Fibroblast of lung (primary cell): Measurements from ENCODE around the gene DUXB. TPM values are rescaled to one million over a fixed set of nuclear protein-coding genes. Genes with fewer than 3 reads are reported as not detected.

Experiments used
- DNase-seq, 2 donors: peaks; one replicate each; pipeline versions ENCODE4 v3.0.0 to v3.0.0-alpha.2; 2010; ENCODE audit warnings: low read depth in 2 of 2
- H2AFZ ChIP-seq: 2 replicates; pipeline ENCODE4 v1.5.1; 2012; ENCODE audit warnings: low read length, control low read depth, inconsistent platforms
- H3K27ac ChIP-seq: 2 replicates; pipeline ENCODE4 v1.5.1; 2011; ENCODE audit warnings: low read length, control low read depth; ENCODE audit not compliant: insufficient read depth
- H3K27me3 ChIP-seq: 2 replicates; pipeline ENCODE4 v1.5.1; 2011; ENCODE audit warnings: mild to moderate bottlenecking, low read length; ENCODE audit not compliant: control insufficient read depth, insufficient read depth
- H3K36me3 ChIP-seq: 2 replicates; pipeline ENCODE4 v1.5.1; 2011; ENCODE audit warnings: low read length; ENCODE audit not compliant: control insufficient read depth, insufficient read depth
- H3K4me1 ChIP-seq: 2 replicates; pipeline ENCODE4 v1.5.1; 2011; ENCODE audit warnings: low read length; ENCODE audit not compliant: control insufficient read depth, insufficient read depth; ENCODE audit errors: extremely low read depth
- H3K4me2 ChIP-seq: 2 replicates; pipeline ENCODE4 v1.5.1; 2011; ENCODE audit warnings: low read length, control low read depth; ENCODE audit not compliant: insufficient read depth; ENCODE audit errors: extremely low read depth
- H3K4me3 ChIP-seq, 4 experiments: fragments of 200-600 bp in 1 of 4; sonication (generic) in 1 of 4; replicated peaks in 1 of 4; 2 replicates each; pipeline ENCODE4 v1.5.1; 2011 to 2016; ENCODE audit warnings: low read length in 4 of 4, low read depth in 3 of 4, mild to moderate bottlenecking in 3 of 4, control low read depth in 2 of 4, inconsistent platforms in 1 of 4, mixed read lengths in 1 of 4; ENCODE audit not compliant: insufficient read depth in 1 of 4; ENCODE audit errors: control extremely low read depth in 1 of 4
- H3K79me2 ChIP-seq: 2 replicates; pipeline ENCODE4 v1.5.1; 2012; ENCODE audit warnings: mild to moderate bottlenecking, low read length, inconsistent platforms; ENCODE audit not compliant: control insufficient read depth, insufficient read depth
- H3K9ac ChIP-seq: 2 replicates; pipeline ENCODE4 v1.5.1; 2011; ENCODE audit warnings: mild to moderate bottlenecking, low read length, control low read depth; ENCODE audit not compliant: insufficient read depth
- H3K9me3 ChIP-seq: 2 replicates; pipeline ENCODE4 v1.5.1; 2012; ENCODE audit warnings: low read depth, low read length; ENCODE audit not compliant: control insufficient read depth, insufficient read depth
- H4K20me1 ChIP-seq: 2 replicates; pipeline ENCODE4 v1.5.1; 2011; ENCODE audit warnings: low read length; ENCODE audit not compliant: control insufficient read depth, insufficient read depth; ENCODE audit errors: extremely low read depth
- CTCF ChIP-seq, 2 donors: IDR thresholded peaks in 1 of 2; conservative IDR thresholded peaks in 1 of 2; 1 replicate in 1 of 2; 2 replicates in 1 of 2; pipeline ENCODE4 v1.5.1; 2011 to 2012; ENCODE audit warnings: low read length in 2 of 2, control low read depth in 1 of 2, inconsistent platforms in 1 of 2, low read depth in 1 of 2, mild to moderate bottlenecking in 1 of 2
- EZH2 ChIP-seq: IDR thresholded peaks from 2 replicates; pipeline ENCODE4 v1.5.1; 2012; ENCODE audit warnings: low read length, control low read depth, mild to moderate bottlenecking; ENCODE audit errors: missing control alignments
- polyA plus RNA-seq, 2 donors: library from polyadenylated mRNA; depleted of rRNA in 1 of 2; stranded (reverse) in 1 of 2; unstranded in 1 of 2; fragments of >200 nt; gene quantifications; 2 replicates each; pipeline ENCODE4 v1.2.1, GENCODE V29; 2011 to 2012; ENCODE audit warnings: missing spikeins in 1 of 2
- total RNA-seq: library from RNA; depleted of rRNA; stranded (reverse); fragments of >200 nt; gene quantifications from 2 replicates; pipeline ENCODE4 v1.2.1, GENCODE V29; 2014

The DUXB gene
- total and polyA plus RNA-seq, 2 donors (not counting 1 experiment from before 2014, with no cell fraction given): not detected

- Histone ChIP-seq H3K4me3 (no peak overlapping the region), H3K36me3 (no peaks in the 10 kb centered on the region), H3K9ac (no peak overlapping the region), H3K79me2 (no peaks in the 10 kb centered on the region), H3K9me3 (no peaks in the 10 kb centered on the region), H2AFZ (no peak overlapping the region), H3K4me1 (no peaks in the 10 kb centered on the region), H3K27me3 (no peaks in the 10 kb centered on the region), H4K20me1 (no peaks in the 10 kb centered on the region), H3K27ac (no peak overlapping the region), H3K4me2 (no peak overlapping the region)
- no peak for TF ChIP-seq EZH2
- TF ChIP-seq CTCF (conservative IDR thresholded peaks at IDR 0.05 in 1 of 2, IDR thresholded peaks at IDR 0.05 in 1 of 2; ENCODE audit: low read depth in 1 of 2, low read length in 2 of 2): no peak
- DNase-seq: no peak
Measured at GRCh38 chr16:75697571-75697970, 3.7 kb downstream of the DUXB start.

- H3K4me2 ChIP-seq: no peak overlapping the region
- H3K4me1 ChIP-seq: no peaks in the 10 kb centered on the region
- DNase-seq: peak in 1 of 2 donors; percentile 10
- no peaks in the 10 kb centered on the region for H4K20me1 ChIP-seq
- H3K9ac ChIP-seq: no peak overlapping the region
- no peaks in the 10 kb centered on the region for H3K36me3 ChIP-seq
- no peaks in the 10 kb centered on the region for H3K9me3 ChIP-seq
- no peak overlapping the region for H3K4me3 ChIP-seq
- H3K79me2 ChIP-seq: no peaks in the 10 kb centered on the region
- H3K27me3 ChIP-seq: no peaks in the 10 kb centered on the region
- TF ChIP-seq EZH2 (no peak), CTCF (conservative IDR thresholded peaks at IDR 0.05 in 1 of 2, IDR thresholded peaks at IDR 0.05 in 1 of 2; ENCODE audit: low read depth in 1 of 2, low read length in 2 of 2) (no peak)
- H2AFZ ChIP-seq: no peak overlapping the region
- H3K27ac ChIP-seq: no peak overlapping the region
Measured at GRCh38 chr16:75695708-75696107, 5.6 kb downstream of the DUXB start.

GRCh38 chr16:75687361-75687760, 13.9 kb downstream of the DUXB start:
- Histone ChIP-seq H4K20me1 (no peaks in the 10 kb centered on the region), H3K9me3 (no peaks in the 10 kb centered on the region), H3K27ac (no peak overlapping the region), H3K9ac (no peak overlapping the region), H3K4me3 (no peak overlapping the region), H3K27me3 (no peaks in the 10 kb centered on the region), H3K36me3 (no peaks in the 10 kb centered on the region), H3K4me2 (no peak overlapping the region), H3K4me1 (no peaks in the 10 kb centered on the region), H3K79me2 (no peaks in the 10 kb centered on the region), H2AFZ (no peak overlapping the region)
- DNase-seq: no peak
- TF ChIP-seq EZH2 (no peak), CTCF (conservative IDR thresholded peaks at IDR 0.05 in 1 of 2, IDR thresholded peaks at IDR 0.05 in 1 of 2; ENCODE audit: low read depth in 1 of 2, low read length in 2 of 2) (no peak)
